ENCODE results near the gene SQOR.

The SQOR gene

GRCh38 chr15:45664451-45664850 lies 29.6 kb downstream of the SQOR start:
- DNase-seq = no peak

GRCh38 chr15:45665261-45665660 lies 30.4 kb downstream of the SQOR start:
- no peak for DNase-seq

- DNase-seq = no peak
Measured at GRCh38 chr15:45666119-45666875, 31.5 kb downstream of the SQOR start.

GRCh38 chr15:45667002-45667401 lies 32.2 kb downstream of the SQOR start:
- DNase-seq = no peak

- DNase-seq = no peak
Measured at GRCh38 chr15:45668386-45668785, 33.6 kb downstream of the SQOR start.

GRCh38 chr15:45669422-45669821 lies 34.6 kb downstream of the SQOR start:
- DNase-seq = no peak

- no peak for DNase-seq
Measured at GRCh38 chr15:45670091-45670490, 35.3 kb downstream of the SQOR start.

- DNase-seq = no peak
Measured at GRCh38 chr15:45670511-45670910, 35.7 kb downstream of the SQOR start.

- peak; percentile 11 for DNase-seq
Measured at GRCh38 chr15:45674677-45675076, 39.8 kb downstream of the SQOR start.

GRCh38 chr15:45677797-45678196 lies 43.0 kb downstream of the SQOR start:
- no peak for DNase-seq

GRCh38 chr15:45678459-45679178 lies 43.8 kb downstream of the SQOR start:
- DNase-seq = no peak

GRCh38 chr15:45684533-45684932 lies 49.7 kb downstream of the SQOR start:
- DNase-seq = no peak

GRCh38 chr15:45689616-45690015 lies 54.8 kb downstream of the SQOR start:
- no peak for DNase-seq

GRCh38 chr15:45690581-45691260 lies 55.9 kb downstream of the SQOR start:
- DNase-seq = no peak

- no peak for DNase-seq
Measured at GRCh38 chr15:45701108-45701507, 66.3 kb downstream of the SQOR start.

- DNase-seq = no peak
Measured at GRCh38 chr15:45702041-45702440, 67.2 kb downstream of the SQOR start.

- no peak for DNase-seq
Measured at GRCh38 chr15:45703670-45704328, 69.0 kb downstream of the SQOR start.

GRCh38 chr15:45704329-45705249 lies 69.8 kb downstream of the SQOR start:
- DNase-seq = no peak

GRCh38 chr15:45705510-45706473 lies 71.0 kb downstream of the SQOR start:
- peak; percentile 95 for DNase-seq

- DNase-seq = no peak
Measured at GRCh38 chr15:45710657-45711056, 75.8 kb downstream of the SQOR start.
